Measurements from ENCODE around the gene XG. TPM values are rescaled to one million over a fixed set of nuclear protein-coding genes. Genes with fewer than 3 reads are reported as not detected.

XG gene
- total and polyA plus RNA-seq, 2 of the 8 experiments (the other 6 are each of a cell fraction or from before 2014, with no cell fraction given), result 0.33 to 0.78 TPM

- TF ChIP-seq, protein P1, sequence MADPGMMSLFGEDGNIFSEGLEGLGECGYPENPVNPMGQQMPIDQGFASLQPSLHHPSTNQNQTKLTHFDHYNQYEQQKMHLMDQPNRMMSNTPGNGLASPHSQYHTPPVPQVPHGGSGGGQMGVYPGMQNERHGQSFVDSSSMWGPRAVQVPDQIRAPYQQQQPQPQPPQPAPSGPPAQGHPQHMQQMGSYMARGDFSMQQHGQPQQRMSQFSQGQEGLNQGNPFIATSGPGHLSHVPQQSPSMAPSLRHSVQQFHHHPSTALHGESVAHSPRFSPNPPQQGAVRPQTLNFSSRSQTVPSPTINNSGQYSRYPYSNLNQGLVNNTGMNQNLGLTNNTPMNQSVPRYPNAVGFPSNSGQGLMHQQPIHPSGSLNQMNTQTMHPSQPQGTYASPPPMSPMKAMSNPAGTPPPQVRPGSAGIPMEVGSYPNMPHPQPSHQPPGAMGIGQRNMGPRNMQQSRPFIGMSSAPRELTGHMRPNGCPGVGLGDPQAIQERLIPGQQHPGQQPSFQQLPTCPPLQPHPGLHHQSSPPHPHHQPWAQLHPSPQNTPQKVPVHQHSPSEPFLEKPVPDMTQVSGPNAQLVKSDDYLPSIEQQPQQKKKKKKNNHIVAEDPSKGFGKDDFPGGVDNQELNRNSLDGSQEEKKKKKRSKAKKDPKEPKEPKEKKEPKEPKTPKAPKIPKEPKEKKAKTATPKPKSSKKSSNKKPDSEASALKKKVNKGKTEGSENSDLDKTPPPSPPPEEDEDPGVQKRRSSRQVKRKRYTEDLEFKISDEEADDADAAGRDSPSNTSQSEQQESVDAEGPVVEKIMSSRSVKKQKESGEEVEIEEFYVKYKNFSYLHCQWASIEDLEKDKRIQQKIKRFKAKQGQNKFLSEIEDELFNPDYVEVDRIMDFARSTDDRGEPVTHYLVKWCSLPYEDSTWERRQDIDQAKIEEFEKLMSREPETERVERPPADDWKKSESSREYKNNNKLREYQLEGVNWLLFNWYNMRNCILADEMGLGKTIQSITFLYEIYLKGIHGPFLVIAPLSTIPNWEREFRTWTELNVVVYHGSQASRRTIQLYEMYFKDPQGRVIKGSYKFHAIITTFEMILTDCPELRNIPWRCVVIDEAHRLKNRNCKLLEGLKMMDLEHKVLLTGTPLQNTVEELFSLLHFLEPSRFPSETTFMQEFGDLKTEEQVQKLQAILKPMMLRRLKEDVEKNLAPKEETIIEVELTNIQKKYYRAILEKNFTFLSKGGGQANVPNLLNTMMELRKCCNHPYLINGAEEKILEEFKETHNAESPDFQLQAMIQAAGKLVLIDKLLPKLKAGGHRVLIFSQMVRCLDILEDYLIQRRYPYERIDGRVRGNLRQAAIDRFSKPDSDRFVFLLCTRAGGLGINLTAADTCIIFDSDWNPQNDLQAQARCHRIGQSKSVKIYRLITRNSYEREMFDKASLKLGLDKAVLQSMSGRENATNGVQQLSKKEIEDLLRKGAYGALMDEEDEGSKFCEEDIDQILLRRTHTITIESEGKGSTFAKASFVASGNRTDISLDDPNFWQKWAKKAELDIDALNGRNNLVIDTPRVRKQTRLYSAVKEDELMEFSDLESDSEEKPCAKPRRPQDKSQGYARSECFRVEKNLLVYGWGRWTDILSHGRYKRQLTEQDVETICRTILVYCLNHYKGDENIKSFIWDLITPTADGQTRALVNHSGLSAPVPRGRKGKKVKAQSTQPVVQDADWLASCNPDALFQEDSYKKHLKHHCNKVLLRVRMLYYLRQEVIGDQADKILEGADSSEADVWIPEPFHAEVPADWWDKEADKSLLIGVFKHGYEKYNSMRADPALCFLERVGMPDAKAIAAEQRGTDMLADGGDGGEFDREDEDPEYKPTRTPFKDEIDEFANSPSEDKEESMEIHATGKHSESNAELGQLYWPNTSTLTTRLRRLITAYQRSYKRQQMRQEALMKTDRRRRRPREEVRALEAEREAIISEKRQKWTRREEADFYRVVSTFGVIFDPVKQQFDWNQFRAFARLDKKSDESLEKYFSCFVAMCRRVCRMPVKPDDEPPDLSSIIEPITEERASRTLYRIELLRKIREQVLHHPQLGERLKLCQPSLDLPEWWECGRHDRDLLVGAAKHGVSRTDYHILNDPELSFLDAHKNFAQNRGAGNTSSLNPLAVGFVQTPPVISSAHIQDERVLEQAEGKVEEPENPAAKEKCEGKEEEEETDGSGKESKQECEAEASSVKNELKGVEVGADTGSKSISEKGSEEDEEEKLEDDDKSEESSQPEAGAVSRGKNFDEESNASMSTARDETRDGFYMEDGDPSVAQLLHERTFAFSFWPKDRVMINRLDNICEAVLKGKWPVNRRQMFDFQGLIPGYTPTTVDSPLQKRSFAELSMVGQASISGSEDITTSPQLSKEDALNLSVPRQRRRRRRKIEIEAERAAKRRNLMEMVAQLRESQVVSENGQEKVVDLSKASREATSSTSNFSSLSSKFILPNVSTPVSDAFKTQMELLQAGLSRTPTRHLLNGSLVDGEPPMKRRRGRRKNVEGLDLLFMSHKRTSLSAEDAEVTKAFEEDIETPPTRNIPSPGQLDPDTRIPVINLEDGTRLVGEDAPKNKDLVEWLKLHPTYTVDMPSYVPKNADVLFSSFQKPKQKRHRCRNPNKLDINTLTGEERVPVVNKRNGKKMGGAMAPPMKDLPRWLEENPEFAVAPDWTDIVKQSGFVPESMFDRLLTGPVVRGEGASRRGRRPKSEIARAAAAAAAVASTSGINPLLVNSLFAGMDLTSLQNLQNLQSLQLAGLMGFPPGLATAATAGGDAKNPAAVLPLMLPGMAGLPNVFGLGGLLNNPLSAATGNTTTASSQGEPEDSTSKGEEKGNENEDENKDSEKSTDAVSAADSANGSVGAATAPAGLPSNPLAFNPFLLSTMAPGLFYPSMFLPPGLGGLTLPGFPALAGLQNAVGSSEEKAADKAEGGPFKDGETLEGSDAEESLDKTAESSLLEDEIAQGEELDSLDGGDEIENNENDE (IDR thresholded peaks at IDR 0.05; ENCODE audit: insufficient replicate concordance, low read length), result no peak
- TF ChIP-seq GABPA (IDR thresholded peaks at IDR 0.05; ENCODE audit: borderline replicate concordance, insufficient read depth, low read length), result no peak
- TF ChIP-seq TAF1 (IDR thresholded peaks at IDR 0.05; ENCODE audit: low read depth, low read length), result no peak
- TF ChIP-seq BRCA1 (IDR thresholded peaks at IDR 0.05; ENCODE audit: low read depth, low read length), result no peak
- TF ChIP-seq TAF7 (optimal IDR thresholded peaks at IDR 0.05; ENCODE audit: borderline replicate concordance, low read depth, low read length), result no peak
- no peak for TF ChIP-seq TBP (IDR thresholded peaks at IDR 0.05; ENCODE audit: low read depth, low read length)
- TF ChIP-seq EP300 (IDR thresholded peaks at IDR 0.05; ENCODE audit: borderline replicate concordance in 1 of 2, low read depth in 2 of 2, low read length in 2 of 2), result no peak
These were observed 110.6 kb downstream of the XG start (continued) for GRCh38 chrX:2862404-2862803.
